Ishikawa (cell line): ENCODE data around the gene OR2J1.

Experiments used
- CREB1 ChIP-seq: IDR thresholded peaks from 2 replicates; pipeline ENCODE4 v1.6.1; 2012; ENCODE audit warnings: low read depth
- EGR1 ChIP-seq: IDR thresholded peaks from 2 replicates; pipeline ENCODE4 v1.6.1; 2012
- EP300 ChIP-seq: IDR thresholded peaks from 2 replicates; pipeline ENCODE4 v1.6.1; 2012; ENCODE audit warnings: borderline replicate concordance
- FOXM1 ChIP-seq: IDR thresholded peaks from 2 replicates; pipeline ENCODE4 v1.6.1; 2012; ENCODE audit warnings: low read depth, borderline replicate concordance
- NFIC ChIP-seq: IDR thresholded peaks from 2 replicates; pipeline ENCODE4 v1.6.1; 2012
- RAD21 ChIP-seq: IDR thresholded peaks from 2 replicates; pipeline ENCODE4 v1.6.1; 2012; ENCODE audit warnings: low read depth
- TAF1 ChIP-seq: IDR thresholded peaks from 2 replicates; pipeline ENCODE4 v1.6.1; 2012; ENCODE audit warnings: low read depth, mild to moderate bottlenecking
- TCF12 ChIP-seq: IDR thresholded peaks from 2 replicates; pipeline ENCODE4 v1.6.1; 2012; ENCODE audit warnings: low read depth
- YY1 ChIP-seq: IDR thresholded peaks from 2 replicates; pipeline ENCODE4 v1.6.1; 2012; ENCODE audit warnings: low read depth
- ZBTB7A ChIP-seq: IDR thresholded peaks from 2 replicates; pipeline ENCODE4 v1.6.1; 2012; ENCODE audit warnings: low read depth
- TF ChIP-seq, protein P1 (sequence below): IDR thresholded peaks from 2 replicates; pipeline ENCODE4 v1.6.1; 2012
- TF ChIP-seq, protein P2 (sequence below): IDR thresholded peaks from 2 replicates; pipeline ENCODE4 v1.6.1; 2012

DNA sequence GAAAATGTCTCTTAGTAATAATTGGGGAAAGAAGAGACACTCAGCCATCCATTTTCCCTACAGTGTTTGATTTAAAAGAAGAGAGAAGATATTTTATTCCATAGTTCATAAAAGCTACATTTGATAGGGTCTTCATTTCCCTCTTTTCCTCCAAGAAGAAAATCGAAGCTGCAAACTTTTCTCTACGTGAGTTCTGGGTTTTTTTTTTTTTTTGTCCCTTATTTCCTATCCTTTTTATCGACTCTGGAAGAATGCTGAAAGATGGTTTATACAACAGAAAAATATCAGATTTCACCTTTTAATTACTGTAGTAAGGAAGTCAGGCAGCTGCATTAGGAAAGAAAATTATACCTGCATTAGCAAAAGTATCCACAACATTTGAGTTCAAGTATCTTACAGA is at the start of gene OR2J1:
- no peak for TF ChIP-seq EP300
- TF ChIP-seq, protein P1, sequence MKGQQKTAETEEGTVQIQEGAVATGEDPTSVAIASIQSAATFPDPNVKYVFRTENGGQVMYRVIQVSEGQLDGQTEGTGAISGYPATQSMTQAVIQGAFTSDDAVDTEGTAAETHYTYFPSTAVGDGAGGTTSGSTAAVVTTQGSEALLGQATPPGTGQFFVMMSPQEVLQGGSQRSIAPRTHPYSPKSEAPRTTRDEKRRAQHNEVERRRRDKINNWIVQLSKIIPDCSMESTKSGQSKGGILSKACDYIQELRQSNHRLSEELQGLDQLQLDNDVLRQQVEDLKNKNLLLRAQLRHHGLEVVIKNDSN = no peak
- no peak for TF ChIP-seq EGR1
- no peak for TF ChIP-seq RAD21
- no peak for TF ChIP-seq YY1
- TF ChIP-seq CREB1 = no peak
- TF ChIP-seq TCF12 = no peak
- no peak for TF ChIP-seq FOXM1
- no peak for TF ChIP-seq NFIC
- TF ChIP-seq ZBTB7A = no peak
- TF ChIP-seq, protein P2, sequence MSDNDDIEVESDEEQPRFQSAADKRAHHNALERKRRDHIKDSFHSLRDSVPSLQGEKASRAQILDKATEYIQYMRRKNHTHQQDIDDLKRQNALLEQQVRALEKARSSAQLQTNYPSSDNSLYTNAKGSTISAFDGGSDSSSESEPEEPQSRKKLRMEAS = no peak
- no peak for TF ChIP-seq TAF1
